Stromal cell of bone marrow (primary cell): ENCODE measurements around the gene ZSWIM2.
"Not testable (repeated sequence)": the region's sequence is repeated elsewhere in the genome, so short reads cannot be mapped to it uniquely, and the experiment has no call there.

Source experiments
- DNase-seq: peaks from one replicate; pipeline ENCODE4 v3.0.0-alpha.2; 2012; ENCODE audit warnings: low read depth

ZSWIM2 gene

DNA sequence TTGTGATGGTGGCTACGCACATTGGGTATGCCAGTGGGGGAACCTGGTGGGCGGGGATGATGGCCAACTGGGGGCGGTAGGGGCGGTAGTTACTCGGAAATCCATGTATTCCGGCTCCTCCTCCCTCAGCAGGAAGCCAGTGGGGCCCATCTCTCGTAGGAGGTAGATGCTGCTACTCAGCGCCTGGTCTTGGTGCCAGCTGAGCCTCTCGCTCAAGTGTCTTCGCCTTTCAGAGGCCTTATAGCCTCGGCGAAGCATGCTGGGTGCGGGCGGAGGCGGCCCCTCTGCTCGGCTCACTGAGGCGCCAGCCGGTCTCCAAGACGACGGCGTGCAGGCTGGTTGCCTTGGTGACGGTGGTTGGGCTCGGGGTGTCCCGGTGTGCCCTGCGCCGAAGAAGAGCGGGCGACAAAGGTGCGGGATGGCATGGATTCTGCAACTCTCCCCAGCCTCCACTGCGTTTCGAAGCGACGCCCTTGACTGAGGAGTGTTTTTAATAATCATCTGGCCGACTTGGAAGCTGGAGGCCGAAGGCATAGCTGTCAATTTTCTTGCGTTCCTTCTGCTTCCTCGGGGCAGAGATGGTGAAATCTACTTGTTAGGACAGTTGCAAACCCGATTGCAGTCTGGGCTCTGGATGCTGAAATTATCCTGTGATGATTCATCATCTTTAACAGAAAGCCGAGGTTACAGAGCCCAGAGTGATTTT lies at the start of gene ZSWIM2:
Gene ZSWIM2, minus strand, starts transcription at position 298 of the 706 bp plus-strand sequence. Its CDS starts 40 bp downstream, at position 258.
- peak; percentile 86 for DNase-seq

- DNase-seq = not testable (repeated sequence)
Measured at GRCh38 chr2:186896220-186896619, 47.2 kb upstream of the ZSWIM2 start.

DNA sequence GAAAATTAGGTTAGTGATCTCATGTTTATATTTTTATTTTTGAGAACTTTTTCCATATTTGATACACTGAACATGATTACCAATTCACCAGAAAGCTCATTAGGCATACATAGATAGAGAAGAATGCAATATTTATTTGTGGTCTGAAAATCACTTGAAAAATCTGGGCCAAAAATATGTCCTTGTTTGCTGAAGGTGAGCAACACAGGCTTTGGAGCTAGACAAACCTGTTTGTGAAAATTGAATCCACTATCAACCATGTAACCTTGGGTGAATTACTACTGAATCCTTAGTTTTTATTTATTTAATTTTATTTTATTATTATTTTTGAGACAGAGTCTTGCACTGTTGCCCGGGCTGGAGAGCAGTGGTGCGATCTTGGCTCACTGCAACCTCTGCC lies 46.5 kb upstream of the ZSWIM2 start:
- no peak for DNase-seq

DNA sequence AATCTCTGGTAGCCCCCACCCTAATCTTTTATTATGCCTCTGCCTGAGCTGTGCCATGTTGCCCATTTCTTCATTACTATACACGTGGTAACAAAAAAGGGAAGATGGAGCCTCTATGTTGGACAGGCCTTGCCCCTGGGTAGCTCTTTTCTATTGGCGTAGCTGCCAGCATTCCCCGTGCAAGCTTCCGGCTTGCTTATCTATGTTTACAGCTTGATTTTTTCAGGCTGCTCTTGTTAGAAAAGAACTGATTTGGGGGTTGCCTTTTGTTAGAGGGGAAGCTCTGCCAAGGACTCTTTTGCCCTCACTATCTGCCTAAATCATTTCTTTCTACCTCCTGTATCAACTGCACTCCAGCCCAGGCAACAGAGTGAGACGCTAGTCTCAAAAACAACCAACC lies 45.5 kb upstream of the ZSWIM2 start:
- DNase-seq = no peak

GRCh38 chr2:186892821-186893220 lies 43.9 kb upstream of the ZSWIM2 start:
- no peak for DNase-seq

DNA sequence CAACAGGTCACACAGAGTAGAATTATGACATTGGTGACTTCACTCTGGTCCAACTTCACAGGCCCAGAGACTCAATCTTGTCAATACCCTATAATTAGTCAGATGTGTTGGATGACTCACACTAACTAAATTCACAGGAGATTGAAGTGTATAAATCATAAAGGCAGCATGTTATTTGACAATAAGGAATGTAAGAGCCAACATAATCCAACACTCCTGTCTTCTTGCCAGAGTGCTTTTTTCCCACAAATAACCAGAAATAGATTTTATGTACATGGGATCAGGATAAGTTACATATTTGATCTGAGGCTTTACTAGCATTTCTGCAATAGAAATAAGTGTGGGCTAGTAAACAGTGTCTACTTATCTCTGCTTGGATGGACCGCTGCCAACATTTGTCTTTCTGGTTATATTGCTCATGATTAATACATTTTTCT lies 42.2 kb upstream of the ZSWIM2 start:
- peak; percentile 25 for DNase-seq

DNA sequence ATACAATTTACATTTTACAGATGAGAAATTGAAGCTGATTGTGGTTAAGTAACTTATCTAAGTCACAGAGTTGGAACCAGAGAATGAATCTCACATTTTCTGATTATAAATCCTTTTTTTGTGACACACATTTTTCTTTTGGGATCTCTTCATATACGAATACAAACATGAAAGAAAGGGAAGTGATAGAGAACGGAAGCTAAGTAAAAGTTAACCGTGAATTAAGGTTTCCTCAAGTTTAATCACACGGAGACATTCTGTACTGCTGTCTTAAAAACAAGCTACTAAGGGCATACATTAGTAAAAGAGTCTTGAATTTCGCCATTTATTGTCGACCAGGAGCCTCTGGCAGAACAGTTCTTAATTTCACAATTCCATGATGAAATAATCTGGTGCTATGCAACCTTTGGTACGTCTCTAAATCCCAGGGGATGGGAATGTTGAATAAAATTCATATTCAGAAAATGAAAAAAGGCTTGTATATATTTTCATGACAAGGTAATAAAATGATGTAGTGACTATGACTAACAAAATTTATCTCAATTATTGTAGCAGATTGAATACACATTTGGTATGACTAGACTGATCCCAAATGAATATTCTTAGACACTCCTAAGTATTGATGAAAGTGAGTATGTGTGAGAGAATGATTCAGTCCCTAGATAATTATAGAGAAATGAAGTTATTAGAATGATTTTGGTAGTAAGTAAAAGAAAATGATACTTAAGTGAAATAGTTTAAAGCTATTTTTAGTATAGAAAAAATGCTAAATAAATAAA lies 40.3 kb upstream of the ZSWIM2 start:
- peak; percentile 50 for DNase-seq

DNA sequence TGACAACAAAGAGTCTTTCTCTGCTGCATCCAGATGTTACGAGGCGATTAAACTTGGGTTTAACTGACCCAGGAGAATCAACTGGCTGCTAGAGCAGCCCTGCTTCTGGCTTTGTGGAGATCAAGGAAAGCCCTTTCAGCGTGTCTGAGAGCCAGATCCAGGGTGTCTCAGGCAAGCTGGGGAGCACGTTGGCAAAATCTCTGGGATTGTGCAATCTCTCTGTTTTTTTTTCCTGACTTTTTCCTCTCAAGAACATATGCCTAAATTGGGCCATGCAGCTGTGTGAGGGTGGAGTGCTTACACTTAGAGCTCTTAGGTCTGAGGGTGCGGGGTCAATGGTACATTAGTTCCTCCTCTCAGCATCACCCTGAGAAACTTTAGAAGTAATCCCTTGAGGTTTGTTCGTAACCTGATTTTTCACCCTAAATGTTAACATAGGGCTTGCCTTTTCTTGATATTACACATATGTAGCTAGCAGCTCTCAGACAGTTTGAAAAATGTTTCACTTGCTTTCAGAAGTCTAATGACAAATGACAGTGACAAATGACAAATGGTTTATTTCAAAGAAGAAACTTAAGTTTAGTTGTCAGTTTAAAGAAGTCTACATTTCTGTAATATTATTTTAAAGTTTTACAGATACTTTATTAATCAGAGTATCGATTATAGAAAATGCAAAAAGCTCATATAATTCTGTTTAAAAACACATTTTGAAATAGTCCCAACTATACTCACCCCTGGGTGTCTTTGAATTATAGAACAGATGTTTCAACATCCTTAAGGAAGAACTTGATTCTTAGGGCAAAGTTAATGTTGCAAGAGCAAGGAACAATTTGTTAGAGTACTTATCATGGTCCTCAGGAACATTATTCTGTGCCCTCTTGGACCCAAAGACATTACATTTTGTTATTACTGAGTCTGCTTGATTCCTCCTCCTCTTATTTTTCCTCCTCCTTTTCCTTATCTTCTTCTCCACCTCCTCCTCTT lies 38.4 kb upstream of the ZSWIM2 start:
- peak; percentile 67 for DNase-seq

DNA sequence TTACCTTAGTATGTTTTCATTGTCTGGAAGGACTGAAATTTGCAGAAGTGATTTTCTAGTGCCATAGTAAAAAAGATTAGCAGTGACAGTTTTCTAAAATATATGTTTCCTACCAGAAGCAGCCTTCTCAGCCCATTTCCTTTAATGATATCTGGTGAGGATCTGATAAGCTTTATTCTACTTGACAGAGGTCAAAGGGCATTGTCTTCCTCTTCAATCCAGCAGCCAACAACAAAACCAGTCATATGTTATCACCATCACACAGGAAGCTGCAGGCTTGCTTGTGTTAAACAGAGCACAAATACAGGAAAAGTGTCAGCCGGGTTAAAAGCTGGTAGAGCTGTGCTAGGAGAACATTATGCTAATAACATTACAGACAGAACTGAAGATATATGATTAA lies 35.6 kb upstream of the ZSWIM2 start:
- DNase-seq = no peak

DNA sequence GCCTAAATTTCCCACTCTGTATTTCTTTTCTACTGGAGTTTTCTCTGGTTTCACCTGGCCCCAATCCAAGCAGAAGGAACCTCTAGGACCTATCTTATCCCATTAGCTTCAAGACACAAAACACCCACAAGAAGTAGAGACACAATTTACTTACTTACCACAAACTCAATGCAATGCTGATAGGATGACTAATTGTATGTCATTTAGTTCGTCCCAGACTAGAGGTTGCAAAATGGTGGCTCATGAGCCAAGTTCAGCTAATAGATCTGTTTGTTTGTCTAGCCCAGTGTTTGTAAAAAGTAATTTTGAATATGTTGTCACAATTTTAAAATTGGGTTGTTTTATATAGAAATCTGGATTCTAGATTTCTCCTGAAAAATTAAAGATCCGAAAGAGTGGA lies 34.7 kb upstream of the ZSWIM2 start:
- DNase-seq = no peak

GRCh38 chr2:186882511-186883071 lies 33.6 kb upstream of the ZSWIM2 start:
- DNase-seq = no peak

DNA sequence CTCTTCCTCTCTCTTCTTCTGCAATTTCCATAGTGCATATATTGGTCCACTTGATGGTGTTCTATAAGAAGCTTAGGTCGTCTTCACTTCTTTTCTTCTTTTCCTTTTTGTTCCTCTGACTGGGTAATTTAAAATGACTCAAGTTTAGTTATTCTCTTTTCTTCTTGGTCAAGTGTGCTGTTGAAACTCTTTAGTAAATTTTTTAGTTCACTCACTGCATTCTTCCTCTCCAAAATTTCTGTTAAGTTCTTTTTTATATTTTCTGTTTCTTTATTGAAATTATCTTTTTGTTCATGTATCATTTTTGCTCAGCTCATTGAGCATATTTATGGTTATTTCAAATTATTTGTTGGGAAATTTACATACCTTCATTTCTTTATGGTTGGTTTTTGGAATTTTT lies 32.7 kb upstream of the ZSWIM2 start:
- no peak for DNase-seq

GRCh38 chr2:186879312-186879711 lies 30.3 kb upstream of the ZSWIM2 start:
- no peak for DNase-seq

GRCh38 chr2:186874713-186875112 lies 25.7 kb upstream of the ZSWIM2 start:
- no peak for DNase-seq

DNA sequence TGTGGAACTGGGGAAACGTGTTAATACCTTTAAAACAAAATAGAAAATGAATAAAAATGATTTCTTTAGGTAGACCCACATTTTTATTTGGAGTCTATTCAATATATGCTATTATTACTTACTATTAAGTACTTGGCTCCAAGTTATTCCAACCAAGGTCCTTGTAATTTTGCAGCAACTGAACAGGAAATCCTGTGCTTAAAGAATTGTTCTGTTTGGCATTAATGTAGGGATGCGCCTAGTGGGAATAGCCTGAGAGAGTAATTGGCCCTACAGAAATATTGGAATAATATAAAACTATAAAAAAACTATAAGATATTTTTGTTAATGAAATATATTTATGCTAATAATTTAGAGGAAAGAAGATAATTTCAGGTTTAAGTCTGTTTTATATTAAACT lies 22.9 kb upstream of the ZSWIM2 start:
- DNase-seq = no peak

GRCh38 chr2:186868344-186868743 lies 19.4 kb upstream of the ZSWIM2 start:
- DNase-seq = no peak

GRCh38 chr2:186862869-186863709 lies 14.1 kb upstream of the ZSWIM2 start:
- DNase-seq = peak; percentile 23

DNA sequence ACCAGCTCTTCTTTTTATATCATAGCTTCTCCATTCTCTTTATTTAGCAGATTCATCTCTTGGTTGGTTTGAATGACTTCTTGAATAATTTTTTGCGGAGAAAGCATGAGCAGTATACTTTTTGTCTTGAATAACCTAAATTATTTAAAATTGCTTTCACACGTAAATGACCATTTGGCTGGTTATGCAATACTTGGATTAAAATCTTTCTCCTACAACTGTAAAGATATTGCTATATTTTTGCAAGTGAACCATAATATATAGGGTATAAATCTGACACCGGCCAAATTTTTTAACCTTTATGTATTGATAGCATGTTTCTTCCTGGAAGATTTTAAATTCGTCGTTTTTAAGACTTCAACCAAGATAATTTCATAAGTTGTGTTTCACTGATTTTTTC lies 6.2 kb upstream of the ZSWIM2 start:
- DNase-seq = no peak

GRCh38 chr2:186853951-186854350 lies 5.0 kb upstream of the ZSWIM2 start:
- DNase-seq = peak; percentile 21

DNA sequence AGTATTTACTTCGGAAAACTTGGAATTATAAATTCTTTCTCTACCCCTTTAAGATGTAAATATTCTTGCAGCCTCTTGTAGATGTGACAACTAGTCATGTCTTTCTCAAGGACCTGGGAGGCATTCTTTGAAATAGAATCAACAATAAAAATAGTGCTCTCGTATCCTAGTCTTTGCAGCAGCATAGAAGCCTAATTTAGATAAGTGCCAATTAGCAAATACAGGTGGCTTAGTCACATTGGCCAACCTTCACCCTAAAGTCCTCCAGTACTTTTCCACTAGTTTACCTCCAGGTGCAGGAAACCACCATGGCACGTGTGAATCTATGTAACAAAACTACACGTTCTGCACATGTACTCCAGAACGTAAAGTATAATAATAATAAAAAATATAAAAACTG lies 3.5 kb upstream of the ZSWIM2 start:
- DNase-seq = no peak

DNA sequence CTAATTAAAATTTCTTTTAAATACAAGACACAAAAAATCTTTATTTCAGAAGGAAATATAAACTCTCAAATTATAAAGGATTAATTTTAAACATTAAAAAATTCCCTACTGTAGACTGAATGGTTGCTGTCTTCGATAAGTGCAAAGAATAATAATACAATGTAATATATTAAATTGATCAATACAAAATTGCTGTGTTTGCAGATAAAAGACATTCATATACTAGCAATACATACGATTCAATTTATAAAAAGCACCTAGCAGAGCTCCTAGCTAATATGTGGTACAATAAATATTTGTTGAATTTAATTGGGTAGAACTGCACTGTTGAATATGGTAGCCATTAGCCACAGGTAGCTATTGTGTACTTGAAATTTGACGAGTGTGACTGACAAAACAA lies 6.6 kb downstream of the ZSWIM2 start:
- no peak for DNase-seq
